H1 (cell line): ENCODE measurements around the gene FKRP. TPM values are rescaled to one million over a fixed set of nuclear protein-coding genes. Genes with fewer than 3 reads are reported as not detected.

Experiments
- CTCF ChIA-PET: fragments of 300-600 bp; sonication (Branson Sonifier 250); formaldehyde crosslinking; loops from one replicate; lab custom pipeline; 2021; ENCODE audit not compliant: partially characterized antibody; lab: Charles Lee
- POLR2A ChIA-PET: fragments of 300-600 bp; sonication (Branson Sonifier 250); formaldehyde crosslinking; loops from one replicate; lab custom pipeline; 2021; ENCODE audit warnings: inconsistent platforms; ENCODE audit not compliant: partially characterized antibody; lab: Charles Lee
- DNase-seq, 2 experiments: peaks; one replicate each; pipeline versions ENCODE4 v3.0.0 to v3.0.0-alpha.2; 2010 to 2022; ENCODE audit warnings: low spot score in 2 of 2, low read depth in 1 of 2, mixed read lengths in 1 of 2
- FAIRE-seq: peaks from 2 replicates; lab custom pipeline; 2011; peaks lifted over from hg19 to GRCh38; lab: Jason Lieb, UNC
- H2AFZ ChIP-seq: 2 replicates; pipeline ENCODE4 v1.8.1; 2012; ENCODE audit warnings: low read length, inconsistent platforms
- H2AK5ac ChIP-seq: 2 replicates; pipeline ENCODE4 v1.6.1; 2013; ENCODE audit warnings: low read depth, low read length
- H2BK120ac ChIP-seq: replicated peaks from 2 replicates; pipeline ENCODE3; 2013; ENCODE audit warnings: low read depth, low read length, inconsistent platforms
- H2BK12ac ChIP-seq: 2 replicates; pipeline ENCODE4 v1.6.1; 2013; ENCODE audit warnings: low read depth, low read length
- H2BK15ac ChIP-seq: 2 replicates; pipeline ENCODE4 v1.6.1; 2013; ENCODE audit warnings: low read length
- H2BK20ac ChIP-seq: 2 replicates; pipeline ENCODE4 v1.6.1; 2013; ENCODE audit warnings: low read length
- H2BK5ac ChIP-seq: 2 replicates; pipeline ENCODE4 v1.6.1; 2013; ENCODE audit warnings: low read depth, low read length
- H3K14ac ChIP-seq: 2 replicates; pipeline ENCODE4 v1.6.1; 2013; ENCODE audit warnings: inconsistent platforms; ENCODE audit not compliant: insufficient read length
- H3K18ac ChIP-seq: 2 replicates; pipeline ENCODE4 v1.6.1; 2013; ENCODE audit warnings: low read length; ENCODE audit errors: extremely low read depth
- H3K23ac ChIP-seq: 2 replicates; pipeline ENCODE4 v1.6.1; 2013; ENCODE audit warnings: inconsistent platforms; ENCODE audit not compliant: insufficient read length
- H3K23me2 ChIP-seq: 2 replicates; pipeline ENCODE4 v1.6.1; 2013; ENCODE audit warnings: low read depth, low read length
- H3K27ac ChIP-seq: 2 replicates; pipeline ENCODE4 v1.6.1; 2011; ENCODE audit warnings: low read depth, low read length, inconsistent platforms
- H3K27me3 ChIP-seq, 4 experiments: replicated peaks in 1 of 4; 1 replicate in 1 of 4; 2 replicates in 3 of 4; pipeline versions ENCODE4 v1.6.1 to v1.8.1; 2011 to 2013; ENCODE audit warnings: low read length in 3 of 4, mild to moderate bottlenecking in 3 of 4, inconsistent platforms in 2 of 4, mixed read lengths in 2 of 4, moderate library complexity in 1 of 4; ENCODE audit not compliant: control insufficient read depth in 3 of 4, insufficient read depth in 3 of 4; ENCODE audit errors: extremely low read depth in 1 of 4
- H3K36me3 ChIP-seq, 4 experiments: 2 replicates each; pipeline versions ENCODE4 v1.6.1 to v1.8.1; 2011 to 2013; ENCODE audit warnings: mild to moderate bottlenecking in 4 of 4, low read length in 3 of 4, moderate library complexity in 2 of 4, control low read depth in 1 of 4, inconsistent platforms in 1 of 4; ENCODE audit not compliant: insufficient read depth in 4 of 4, control insufficient read depth in 2 of 4
- H3K4ac ChIP-seq: replicated peaks from 2 replicates; pipeline ENCODE3; 2013; ENCODE audit warnings: low read length, low read depth, mixed read lengths, inconsistent platforms; ENCODE audit not compliant: insufficient read length
- H3K4me1 ChIP-seq, 4 experiments: replicated peaks in 1 of 4; 1 replicate in 1 of 4; 2 replicates in 3 of 4; pipeline versions ENCODE4 v1.6.1 to v1.8.1; 2011 to 2013; ENCODE audit warnings: low read length in 3 of 4, inconsistent platforms in 2 of 4, mixed read lengths in 1 of 4; ENCODE audit not compliant: insufficient read depth in 4 of 4, control insufficient read depth in 3 of 4
- H3K4me2 ChIP-seq, 2 experiments: 2 replicates each; pipeline versions ENCODE4 v1.6.1 to v1.8.1; 2011 to 2013; ENCODE audit warnings: low read depth in 2 of 2, low read length in 2 of 2, control low read depth in 1 of 2, inconsistent platforms in 1 of 2, mild to moderate bottlenecking in 1 of 2; ENCODE audit not compliant: insufficient read depth in 1 of 2
- H3K4me3 ChIP-seq, 4 experiments: fragments of 200-600, 300-600 bp in 1 of 4; sonication (generic), shearing (Covaris generic), sonication (Bioruptor Twin) in 1 of 4; 2 replicates each; pipeline versions ENCODE4 v1.5.1 to v1.8.1; 2011 to 2016; ENCODE audit warnings: low read length in 4 of 4, low read depth in 3 of 4, control low read depth in 2 of 4, inconsistent platforms in 2 of 4, mild to moderate bottlenecking in 2 of 4, mixed read lengths in 1 of 4, moderate library complexity in 1 of 4; ENCODE audit not compliant: insufficient read depth in 2 of 4; ENCODE audit errors: extremely low read depth in 1 of 4
- H3K56ac ChIP-seq: replicated peaks from 2 replicates; pipeline ENCODE3; 2013; ENCODE audit warnings: low read depth, mild to moderate bottlenecking, mixed read lengths, low read length, inconsistent platforms; ENCODE audit not compliant: insufficient read length
- H3K79me1 ChIP-seq: 2 replicates; pipeline ENCODE4 v1.6.1; 2013; ENCODE audit warnings: low read depth, low read length, control low read depth
- H3K79me2 ChIP-seq, 2 experiments: 2 replicates each; pipeline versions ENCODE4 v1.6.1 to v1.8.1; 2012 to 2013; ENCODE audit warnings: low read length in 2 of 2, mild to moderate bottlenecking in 2 of 2, inconsistent platforms in 1 of 2; ENCODE audit not compliant: insufficient read depth in 2 of 2, control insufficient read depth in 1 of 2
- H3K9ac ChIP-seq, 4 experiments: replicated peaks in 1 of 4; 1 replicate in 1 of 4; 2 replicates in 3 of 4; pipeline versions ENCODE4 v1.6.1 to v1.8.1; 2011 to 2013; ENCODE audit warnings: low read depth in 3 of 4, low read length in 3 of 4, control low read depth in 2 of 4, mild to moderate bottlenecking in 2 of 4, moderate library complexity in 2 of 4, inconsistent platforms in 1 of 4; ENCODE audit errors: extremely low read depth in 1 of 4
- H3K9me3 ChIP-seq, 2 experiments: 2 replicates each; pipeline versions ENCODE4 v1.6.1 to v1.8.1; 2012 to 2013; ENCODE audit warnings: mild to moderate bottlenecking in 2 of 2, moderate library complexity in 2 of 2, control low read depth in 1 of 2, inconsistent platforms in 1 of 2, low read depth in 1 of 2, low read length in 1 of 2, mixed read lengths in 1 of 2; ENCODE audit not compliant: insufficient read depth in 2 of 2
- H4K20me1 ChIP-seq, 2 experiments: replicated peaks in 1 of 2; 2 replicates each; pipeline versions ENCODE3 to v1.8.1; 2011 to 2013; ENCODE audit warnings: inconsistent platforms in 2 of 2, low read length in 2 of 2, mild to moderate bottlenecking in 1 of 2; ENCODE audit not compliant: insufficient read depth in 2 of 2, control insufficient read depth in 1 of 2
- H4K5ac ChIP-seq: 2 replicates; pipeline ENCODE4 v1.6.1; 2013; ENCODE audit warnings: low read length, low read depth, mixed read lengths, inconsistent platforms; ENCODE audit not compliant: insufficient read length
- H4K8ac ChIP-seq: 2 replicates; pipeline ENCODE4 v1.8.0; 2013; ENCODE audit warnings: mild to moderate bottlenecking, moderate library complexity, low read length, inconsistent platforms; ENCODE audit not compliant: insufficient read depth; ENCODE audit errors: extremely low read depth
- H4K91ac ChIP-seq: replicated peaks from 2 replicates; pipeline ENCODE3; 2013; ENCODE audit warnings: low read length, mixed read lengths, inconsistent platforms; ENCODE audit not compliant: insufficient read length
- BCL11A ChIP-seq, 2 experiments: IDR thresholded peaks; one replicate each; pipeline ENCODE4 v1.6.1; 2011; ENCODE audit warnings: low read depth in 2 of 2, low read length in 2 of 2, mild to moderate bottlenecking in 2 of 2
- EGR1 ChIP-seq: IDR thresholded peaks from 2 replicates; pipeline ENCODE4 v1.6.1; 2011; ENCODE audit warnings: low read depth, low read length, borderline replicate concordance
- HDAC2 ChIP-seq, 2 experiments: fragments of 300-600 bp in 1 of 2; sonication (generic) in 1 of 2; IDR thresholded peaks; 2 replicates each; pipeline ENCODE4 v1.6.1; 2011 to 2012; ENCODE audit warnings: low read depth in 2 of 2, low read length in 2 of 2, mild to moderate bottlenecking in 2 of 2, moderate library complexity in 2 of 2, borderline replicate concordance in 1 of 2, inconsistent platforms in 1 of 2
- HDAC6 ChIP-seq: IDR thresholded peaks from one replicate; pipeline ENCODE4 v1.7.1; 2012; ENCODE audit warnings: low read depth, mild to moderate bottlenecking, inconsistent platforms, low read length, moderate library complexity
- JUN ChIP-seq: IDR thresholded peaks from 2 replicates; pipeline ENCODE4 v1.6.1; 2011; ENCODE audit warnings: low read depth, mild to moderate bottlenecking, improper control_type of control experiment, low read length
- RXRA ChIP-seq: IDR thresholded peaks from 2 replicates; pipeline ENCODE4 v1.6.1; 2011; ENCODE audit warnings: low read depth, mild to moderate bottlenecking, low read length, moderate library complexity; ENCODE audit not compliant: insufficient read depth
- SAP30 ChIP-seq: fragments of 300-600 bp; sonication (generic); IDR thresholded peaks from 2 replicates; pipeline ENCODE4 v1.7.1; 2012; ENCODE audit warnings: low read length, moderate library complexity, mild to moderate bottlenecking, inconsistent platforms; ENCODE audit not compliant: insufficient read depth, insufficient replicate concordance
- SP4 ChIP-seq: IDR thresholded peaks from 2 replicates; pipeline ENCODE4 v1.6.1; 2012; ENCODE audit warnings: low read length, inconsistent platforms
- SRF ChIP-seq: IDR thresholded peaks from 2 replicates; pipeline ENCODE4 v1.6.1; 2011; ENCODE audit warnings: mild to moderate bottlenecking, low read depth, low read length, moderate library complexity
- TBP ChIP-seq: IDR thresholded peaks from 2 replicates; pipeline ENCODE4 v1.6.1; 2011; ENCODE audit warnings: low read depth, low read length, improper control_type of control experiment
- TCF12 ChIP-seq: IDR thresholded peaks from 2 replicates; pipeline ENCODE4 v1.6.1; 2011; ENCODE audit warnings: low read depth, mild to moderate bottlenecking, low read length
- WGBS, 2 experiments: shearing (Covaris generic) in 1 of 2; methylation state at CpG; one replicate each; pipeline versions ENCODE4 v1.1.6 to v1.1.7; 2013 to 2015; ENCODE audit warnings: low lambda C conversion rate in 2 of 2, mixed read lengths in 2 of 2, inconsistent platforms in 1 of 2, low coverage in 1 of 2, missing lambda C conversion rate in 1 of 2; ENCODE audit not compliant: insufficient replicate concordance in 2 of 2, insufficient coverage in 1 of 2, insufficient read length in 1 of 2; ENCODE audit errors: extremely low coverage in 1 of 2, missing lambda C conversion rate in 1 of 2; 5-methylcytosine and 5-hydroxymethylcytosine counted together
- polyA plus RNA-seq, 7 experiments: library from polyadenylated mRNA; depleted of rRNA in 3 of 7; stranded (reverse) in 5 of 7; unstranded in 2 of 7; fragments of >200 nt in 5 of 7; fragments of 200-250 nt in 2 of 7; gene quantifications; 1 replicate in 5 of 7; 2 replicates in 1 of 7; 4 replicates in 1 of 7; pipeline versions ENCODE4 v1.2.1 to v1.2.3, GENCODE V29; 2011 to 2013; ENCODE audit warnings: missing spikeins in 2 of 7, mixed read lengths in 2 of 7
- total RNA-seq: library from RNA; stranded (reverse); fragmentation: NEBNext Ultra II Directional; extraction: Animal tissue kit (Norgen Biotek cat#: 25700); gene quantifications from 2 replicates; pipeline ENCODE4 v1.2.1, GENCODE V29; 2021
- TF ChIP-seq, protein P1 (sequence below), 3 experiments: IDR thresholded peaks; 1 replicate in 2 of 3; 2 replicates in 1 of 3; pipeline versions ENCODE4 v1.5.1 to v1.6.1; 2011; ENCODE audit warnings: low read length in 3 of 3, mild to moderate bottlenecking in 3 of 3, inconsistent platforms in 2 of 3, low read depth in 1 of 3, moderate library complexity in 1 of 3; ENCODE audit not compliant: insufficient read depth in 1 of 3; ENCODE audit errors: control extremely low read depth in 1 of 3

FKRP gene
- total and polyA plus RNA-seq, 2 of the 8 experiments (the other 6 are each of a cell fraction or from before 2014, with no cell fraction given) = 17.1 to 24.4 TPM

GRCh38 chr19:46798713-46799112, 52.9 kb downstream of the FKRP start:
- H3K56ac ChIP-seq = no peak overlapping the region
- H2AK5ac ChIP-seq = no peak overlapping the region
- H4K5ac ChIP-seq = no peak overlapping the region
- H3K4me2 ChIP-seq = no peak overlapping the region
- H2BK20ac ChIP-seq = no peak overlapping the region
- H2BK12ac ChIP-seq = no peak overlapping the region
- H4K8ac ChIP-seq = no peak overlapping the region
- no peaks in the 10 kb centered on the region for H4K20me1 ChIP-seq
- ChIA-PET CTCF (interaction anchor here (0.6 to 1.8 kb wide), 6 partner anchors 32 to 629 kb away, joined by 3 to 5 read pairs (median 4); no protein-coding TSS in a partner anchor), POLR2A (interaction anchor here (1.0 to 5.2 kb wide), 5 partner anchors 11 to 26 kb away, joined by 3 to 34 read pairs (median 3); partner anchors contain the start of gene SLC1A5)
- no peaks in the 10 kb centered on the region for H3K79me1 ChIP-seq
- no peaks in the 10 kb centered on the region; a peak in 1 of 7 replicates for H3K27me3 ChIP-seq
- FAIRE-seq (no peak), DNase-seq (no peak)
- H3K9ac ChIP-seq = no peak overlapping the region
- H4K91ac ChIP-seq = no peak overlapping the region
- H3K18ac ChIP-seq = no peak overlapping the region
- no peak overlapping the region for H2BK15ac ChIP-seq
- no peaks in the 10 kb centered on the region for H3K23me2 ChIP-seq
- no peak overlapping the region for H2AFZ ChIP-seq
- no peak overlapping the region for H3K27ac ChIP-seq
- no peak overlapping the region for H3K23ac ChIP-seq
- H2BK5ac ChIP-seq = no peak overlapping the region
- no peak overlapping the region for H3K14ac ChIP-seq
- no peaks in the 10 kb centered on the region for H3K4me1 ChIP-seq
- no peak overlapping the region for H3K4ac ChIP-seq
- no peaks in the 10 kb centered on the region for H3K9me3 ChIP-seq
- H2BK120ac ChIP-seq = no peak overlapping the region
- H3K4me3 ChIP-seq = no peak overlapping the region
- no peaks in the 10 kb centered on the region for H3K79me2 ChIP-seq
- no peaks in the 10 kb centered on the region for H3K36me3 ChIP-seq
- 92% methylated on average over 2 of the region's 2 CpGs; no CpG with 5 or more reads in 1 of the 2 experiments for WGBS, 2 experiments
- TF ChIP-seq, protein P1, sequence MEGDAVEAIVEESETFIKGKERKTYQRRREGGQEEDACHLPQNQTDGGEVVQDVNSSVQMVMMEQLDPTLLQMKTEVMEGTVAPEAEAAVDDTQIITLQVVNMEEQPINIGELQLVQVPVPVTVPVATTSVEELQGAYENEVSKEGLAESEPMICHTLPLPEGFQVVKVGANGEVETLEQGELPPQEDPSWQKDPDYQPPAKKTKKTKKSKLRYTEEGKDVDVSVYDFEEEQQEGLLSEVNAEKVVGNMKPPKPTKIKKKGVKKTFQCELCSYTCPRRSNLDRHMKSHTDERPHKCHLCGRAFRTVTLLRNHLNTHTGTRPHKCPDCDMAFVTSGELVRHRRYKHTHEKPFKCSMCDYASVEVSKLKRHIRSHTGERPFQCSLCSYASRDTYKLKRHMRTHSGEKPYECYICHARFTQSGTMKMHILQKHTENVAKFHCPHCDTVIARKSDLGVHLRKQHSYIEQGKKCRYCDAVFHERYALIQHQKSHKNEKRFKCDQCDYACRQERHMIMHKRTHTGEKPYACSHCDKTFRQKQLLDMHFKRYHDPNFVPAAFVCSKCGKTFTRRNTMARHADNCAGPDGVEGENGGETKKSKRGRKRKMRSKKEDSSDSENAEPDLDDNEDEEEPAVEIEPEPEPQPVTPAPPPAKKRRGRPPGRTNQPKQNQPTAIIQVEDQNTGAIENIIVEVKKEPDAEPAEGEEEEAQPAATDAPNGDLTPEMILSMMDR (IDR thresholded peaks at IDR 0.05; ENCODE audit: control extremely low read depth in 1 of 3, insufficient read depth in 1 of 3, low read depth in 1 of 3, low read length in 3 of 3) = no peak
- no peak for TF ChIP-seq HDAC6
- TF ChIP-seq SRF = no peak
- TF ChIP-seq TCF12 = no peak
- no peak for TF ChIP-seq TBP
- no peak for TF ChIP-seq SAP30
- TF ChIP-seq HDAC2 (IDR thresholded peaks at IDR 0.05; ENCODE audit: borderline replicate concordance in 1 of 2, low read depth in 2 of 2, low read length in 2 of 2) = no peak
- no peak for TF ChIP-seq JUN
- no peak for TF ChIP-seq BCL11A (IDR thresholded peaks at IDR 0.05; ENCODE audit: low read depth in 2 of 2, low read length in 2 of 2)
- no peak for TF ChIP-seq EGR1
- no peak for TF ChIP-seq SP4
- no peak for TF ChIP-seq RXRA
